GM12875 (cell line): ENCODE measurements around the gene OR4D6.
"Not testable (repeated sequence)": the region's sequence is repeated elsewhere in the genome, so short reads cannot be mapped to it uniquely, and the experiment has no call there.

ENCODE experiments used
- H3K4me3 ChIP-seq: one replicate; pipeline ENCODE4 v1.5.1; 2011; ENCODE audit warnings: low read depth, low read length, control low read depth
- TF ChIP-seq, protein P1 (sequence below): IDR thresholded peaks from 2 replicates; pipeline ENCODE4 v1.5.1; 2011; ENCODE audit warnings: low read depth, mild to moderate bottlenecking, control low read depth, inconsistent platforms, low read length, moderate library complexity, borderline replicate concordance; ENCODE audit not compliant: insufficient read depth

The OR4D6 gene

GRCh38 chr11:59425131-59425530 lies 31.6 kb upstream of the OR4D6 start:
- no peak overlapping the region for H3K4me3 ChIP-seq
- TF ChIP-seq, protein P1, sequence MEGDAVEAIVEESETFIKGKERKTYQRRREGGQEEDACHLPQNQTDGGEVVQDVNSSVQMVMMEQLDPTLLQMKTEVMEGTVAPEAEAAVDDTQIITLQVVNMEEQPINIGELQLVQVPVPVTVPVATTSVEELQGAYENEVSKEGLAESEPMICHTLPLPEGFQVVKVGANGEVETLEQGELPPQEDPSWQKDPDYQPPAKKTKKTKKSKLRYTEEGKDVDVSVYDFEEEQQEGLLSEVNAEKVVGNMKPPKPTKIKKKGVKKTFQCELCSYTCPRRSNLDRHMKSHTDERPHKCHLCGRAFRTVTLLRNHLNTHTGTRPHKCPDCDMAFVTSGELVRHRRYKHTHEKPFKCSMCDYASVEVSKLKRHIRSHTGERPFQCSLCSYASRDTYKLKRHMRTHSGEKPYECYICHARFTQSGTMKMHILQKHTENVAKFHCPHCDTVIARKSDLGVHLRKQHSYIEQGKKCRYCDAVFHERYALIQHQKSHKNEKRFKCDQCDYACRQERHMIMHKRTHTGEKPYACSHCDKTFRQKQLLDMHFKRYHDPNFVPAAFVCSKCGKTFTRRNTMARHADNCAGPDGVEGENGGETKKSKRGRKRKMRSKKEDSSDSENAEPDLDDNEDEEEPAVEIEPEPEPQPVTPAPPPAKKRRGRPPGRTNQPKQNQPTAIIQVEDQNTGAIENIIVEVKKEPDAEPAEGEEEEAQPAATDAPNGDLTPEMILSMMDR = no peak

- no peak within 1 kb of the TSS for H3K4me3 ChIP-seq
- TF ChIP-seq, protein P1 = no peak
These were observed 30.2 kb upstream of the OR4D6 start, which contains the start of gene OR5A2 for GRCh38 chr11:59426361-59427067. OR5A2 (minus strand) TSS chr11:59426413; CDS start chr11:59422953, 3,460 bp downstream.

- no peak overlapping the region for H3K4me3 ChIP-seq
- TF ChIP-seq, protein P1 = no peak
These were observed 29.7 kb upstream of the OR4D6 start for GRCh38 chr11:59427068-59427382.

DNA sequence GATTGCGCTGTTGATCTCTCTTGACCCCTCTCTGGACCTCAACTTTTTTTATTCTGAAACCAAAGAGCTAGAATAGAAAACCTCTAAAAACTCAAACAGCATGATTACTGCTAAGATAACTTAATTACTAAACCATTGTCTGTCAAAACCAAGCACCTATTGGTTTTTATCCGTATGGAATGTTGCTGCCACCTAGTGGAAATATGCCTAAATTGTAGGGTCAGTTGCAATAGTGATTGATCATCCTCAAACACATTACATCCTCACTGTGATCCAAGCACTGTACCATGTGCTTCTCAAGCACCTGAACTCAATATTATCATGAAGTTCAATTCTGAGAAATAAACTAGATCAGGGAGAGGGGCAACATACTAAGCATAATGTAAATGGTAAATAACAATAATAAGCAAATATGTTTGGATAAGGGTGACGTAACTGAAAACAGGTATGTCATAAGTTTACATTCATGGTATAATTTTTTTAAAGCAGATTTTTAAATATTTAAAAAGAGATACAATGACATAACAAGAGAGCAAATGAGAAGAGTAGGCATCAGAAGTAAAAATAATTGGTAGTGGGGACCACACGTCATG lies 26.7 kb upstream of the OR4D6 start:
- TF ChIP-seq, protein P1 = peak; percentile 67
- no peak overlapping the region for H3K4me3 ChIP-seq

DNA sequence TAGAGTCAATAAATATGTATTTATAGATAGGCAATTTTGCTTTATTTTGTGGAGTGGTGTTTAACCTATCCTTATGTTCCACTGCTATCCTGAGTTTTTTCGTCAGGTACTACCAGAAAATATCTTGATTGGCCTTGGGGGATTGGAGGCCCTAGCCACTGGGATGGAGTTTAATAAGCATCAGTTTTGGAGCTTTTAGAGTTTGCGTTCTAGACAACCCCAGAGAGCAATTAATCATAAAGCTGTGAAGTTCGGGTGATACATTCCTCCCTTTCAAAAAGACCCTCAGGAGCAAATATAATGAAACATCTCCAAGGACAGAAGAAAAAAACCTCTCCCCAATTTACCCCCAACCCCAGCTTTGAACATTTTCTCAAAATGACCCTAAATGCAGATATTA lies 20.6 kb upstream of the OR4D6 start, which contains the start of gene OR5A1:
Gene OR5A1, plus strand, starts transcription at position 301 of the 400 bp plus-strand sequence. CDS start 6,700 bp downstream, outside the sequence.
- no peak within 1 kb of the TSS for H3K4me3 ChIP-seq
- TF ChIP-seq, protein P1 = no peak

DNA sequence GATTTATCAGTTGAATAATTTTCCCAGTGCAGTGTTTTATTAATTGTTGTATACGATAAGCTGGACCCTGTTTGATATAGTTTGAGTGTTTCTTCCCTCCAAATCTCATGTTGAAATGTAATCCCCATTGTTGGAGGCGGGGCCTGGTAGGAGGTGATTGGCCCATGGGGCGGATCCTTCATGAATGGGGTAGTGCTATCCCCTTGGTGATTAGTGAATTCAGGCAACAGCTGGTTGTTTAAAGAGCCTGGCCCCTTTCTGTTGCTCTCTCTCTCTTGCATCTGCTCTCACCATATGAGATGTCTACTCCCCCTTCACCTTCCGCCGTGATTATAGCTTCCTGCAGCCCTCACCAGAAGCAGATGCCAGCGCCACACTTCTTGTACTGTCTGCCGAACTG lies 19.0 kb upstream of the OR4D6 start:
- H3K4me3 ChIP-seq = no peak overlapping the region
- TF ChIP-seq, protein P1 = no peak

GRCh38 chr11:59445624-59446023 lies 11.1 kb upstream of the OR4D6 start:
- H3K4me3 ChIP-seq = not testable (repeated sequence)

GRCh38 chr11:59448484-59448883 lies 8.3 kb upstream of the OR4D6 start:
- H3K4me3 ChIP-seq = no peak overlapping the region
- TF ChIP-seq, protein P1 = no peak
